A673 (cell line): ENCODE results near the gene KDM8.
"Not testable (repeated sequence)": the region's sequence is repeated elsewhere in the genome, so short reads cannot be mapped to it uniquely, and the experiment has no call there.

ENCODE experiments used
- EZH2 ChIP-seq: fragments of 200-600 bp; sonication (generic); IDR thresholded peaks from 2 replicates; pipeline ENCODE4 v1.6.1; 2017; ENCODE audit warnings: borderline replicate concordance, low read depth, mild to moderate bottlenecking, mixed read lengths, antibody characterized with exemption, low read length; ENCODE audit not compliant: poor library complexity, severe bottlenecking
- TF ChIP-seq, protein P1 (sequence below): fragments of 300-800, 200-600 bp; sonication (generic); conservative IDR thresholded peaks from 2 replicates; pipeline ENCODE4 v1.5.1; 2017; ENCODE audit warnings: low read depth, mild to moderate bottlenecking, antibody characterized with exemption, low read length, moderate library complexity, mixed read lengths

DNA sequence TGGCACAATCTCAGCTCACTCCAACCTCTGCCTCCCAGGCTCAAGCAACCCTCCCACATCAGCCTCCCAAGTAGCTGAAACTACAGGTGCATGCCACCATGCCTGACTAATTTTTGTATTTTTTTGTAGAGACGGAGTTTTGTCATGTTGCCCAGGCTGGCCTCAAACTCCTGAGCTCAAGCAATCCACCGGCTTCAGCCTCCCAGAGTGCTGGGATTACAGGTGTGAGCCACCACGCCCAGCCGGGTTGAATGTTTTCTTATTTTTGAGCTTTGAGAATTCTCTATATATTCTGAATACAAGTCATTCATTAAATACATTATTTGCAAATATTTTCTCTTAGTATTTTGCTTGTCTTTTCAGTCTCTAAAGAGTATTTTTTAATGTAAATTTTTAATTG, 45.6 kb downstream of the KDM8 start:
- TF ChIP-seq EZH2, result not testable (repeated sequence)
- TF ChIP-seq, protein P1, sequence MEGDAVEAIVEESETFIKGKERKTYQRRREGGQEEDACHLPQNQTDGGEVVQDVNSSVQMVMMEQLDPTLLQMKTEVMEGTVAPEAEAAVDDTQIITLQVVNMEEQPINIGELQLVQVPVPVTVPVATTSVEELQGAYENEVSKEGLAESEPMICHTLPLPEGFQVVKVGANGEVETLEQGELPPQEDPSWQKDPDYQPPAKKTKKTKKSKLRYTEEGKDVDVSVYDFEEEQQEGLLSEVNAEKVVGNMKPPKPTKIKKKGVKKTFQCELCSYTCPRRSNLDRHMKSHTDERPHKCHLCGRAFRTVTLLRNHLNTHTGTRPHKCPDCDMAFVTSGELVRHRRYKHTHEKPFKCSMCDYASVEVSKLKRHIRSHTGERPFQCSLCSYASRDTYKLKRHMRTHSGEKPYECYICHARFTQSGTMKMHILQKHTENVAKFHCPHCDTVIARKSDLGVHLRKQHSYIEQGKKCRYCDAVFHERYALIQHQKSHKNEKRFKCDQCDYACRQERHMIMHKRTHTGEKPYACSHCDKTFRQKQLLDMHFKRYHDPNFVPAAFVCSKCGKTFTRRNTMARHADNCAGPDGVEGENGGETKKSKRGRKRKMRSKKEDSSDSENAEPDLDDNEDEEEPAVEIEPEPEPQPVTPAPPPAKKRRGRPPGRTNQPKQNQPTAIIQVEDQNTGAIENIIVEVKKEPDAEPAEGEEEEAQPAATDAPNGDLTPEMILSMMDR, result not testable (repeated sequence)
